WTC11 (cell line): Measurements from ENCODE around the gene SLC46A3. TPM values are rescaled to one million over a fixed set of nuclear protein-coding genes. Genes with fewer than 3 reads are reported as not detected.

Experiments used
- ATAC-seq: fragments of 200-7000 bp; cut with Tn5 transposase; 2 replicates; pipeline ENCODE4 v1.10.0; 2021; ENCODE audit warnings: mild to moderate bottlenecking, moderate library complexity
- CTCF ChIA-PET: fragments of 300-600 bp; sonication (Branson Sonifier 250); formaldehyde crosslinking; loops from one replicate; lab custom pipeline; 2021; ENCODE audit warnings: antibody characterized with exemption; lab: Charles Lee
- POLR2A ChIA-PET: fragments of 350-600 bp; sonication (Branson Sonifier 250); formaldehyde crosslinking; loops from one replicate; lab custom pipeline; 2021; ENCODE audit warnings: antibody characterized with exemption; lab: Charles Lee
- DNase-seq: peaks from one replicate; pipeline ENCODE4 v3.0.0; 2021; ENCODE audit warnings: low spot score
- H3K27ac Mint-ChIP-seq: 2 replicates; pipeline ENCODE4 v1.8.0; 2021; ENCODE audit warnings: mixed read lengths
- H3K27me3 Mint-ChIP-seq: 2 replicates; pipeline ENCODE4 v1.8.0; 2021; ENCODE audit warnings: low read depth, mild to moderate bottlenecking, moderate library complexity, mixed read lengths
- H3K36me3 Mint-ChIP-seq: 2 replicates; pipeline ENCODE4 v1.8.0; 2021; ENCODE audit warnings: mixed read lengths
- H3K4me1 Mint-ChIP-seq: 2 replicates; pipeline ENCODE4 v1.8.0; 2022; ENCODE audit warnings: mixed read lengths
- H3K4me3 Mint-ChIP-seq: 2 replicates; pipeline ENCODE4 v1.8.0; 2021; ENCODE audit warnings: mild to moderate bottlenecking, moderate library complexity, mixed read lengths
- H3K9me3 Mint-ChIP-seq: 2 replicates; pipeline ENCODE4 v1.8.0; 2021; ENCODE audit warnings: mixed read lengths
- CBFB ChIP-seq: sonication (generic); formaldehyde crosslinking; IDR thresholded peaks from 2 replicates; pipeline ENCODE4 v1.8.1; 2022; ENCODE audit warnings: mild to moderate bottlenecking, low read depth, missing genetic modification reagents
- CREM ChIP-seq: sonication (generic); formaldehyde crosslinking; IDR thresholded peaks from 2 replicates; pipeline ENCODE4 v1.8.1; 2022; ENCODE audit warnings: mild to moderate bottlenecking, missing genetic modification reagents, moderate library complexity
- E2F1 ChIP-seq: sonication (generic); formaldehyde crosslinking; IDR thresholded peaks from 2 replicates; pipeline ENCODE4 v1.8.0; 2022; ENCODE audit warnings: mild to moderate bottlenecking, missing genetic modification reagents
- FOXJ3 ChIP-seq: sonication (generic); formaldehyde crosslinking; IDR thresholded peaks from 2 replicates; pipeline ENCODE4 v1.9.0; 2021; ENCODE audit warnings: missing genetic modification reagents, mild to moderate bottlenecking, borderline replicate concordance
- IRF2 ChIP-seq: sonication (generic); formaldehyde crosslinking; IDR thresholded peaks from 2 replicates; pipeline ENCODE4 v1.8.0; 2022; ENCODE audit warnings: low read depth, missing genetic modification reagents, borderline replicate concordance
- MXD4 ChIP-seq: fragments of 250-450 bp; sonication (Bioruptor Pico); IDR thresholded peaks from 2 replicates; pipeline ENCODE4 v1.8.0; 2021; ENCODE audit warnings: mild to moderate bottlenecking, moderate library complexity, borderline replicate concordance
- NR1H2 ChIP-seq: sonication (generic); formaldehyde crosslinking; IDR thresholded peaks from 2 replicates; pipeline ENCODE4 v1.9.0; 2021; ENCODE audit warnings: mild to moderate bottlenecking, moderate library complexity, missing genetic modification reagents
- NR3C1 ChIP-seq: sonication (generic); formaldehyde crosslinking; conservative IDR thresholded peaks from 2 replicates; pipeline ENCODE4 v1.8.1; 2023; ENCODE audit warnings: low read depth, mild to moderate bottlenecking, missing genetic modification reagents
- RELA ChIP-seq: sonication (generic); formaldehyde crosslinking; IDR thresholded peaks from 2 replicates; pipeline ENCODE4 v1.8.1; 2022; ENCODE audit warnings: missing genetic modification reagents, mild to moderate bottlenecking, borderline replicate concordance
- SMAD3 ChIP-seq: sonication (generic); formaldehyde crosslinking; IDR thresholded peaks from 2 replicates; pipeline ENCODE4 v1.8.0; 2022; ENCODE audit warnings: missing genetic modification reagents, mild to moderate bottlenecking, borderline replicate concordance
- SMAD4 ChIP-seq: sonication (generic); formaldehyde crosslinking; IDR thresholded peaks from 2 replicates; pipeline ENCODE4 v1.8.0; 2022; ENCODE audit warnings: mild to moderate bottlenecking, missing genetic modification reagents
- ZNF281 ChIP-seq: sonication (generic); formaldehyde crosslinking; IDR thresholded peaks from 2 replicates; pipeline ENCODE4 v1.8.0; 2023; ENCODE audit warnings: mild to moderate bottlenecking, missing genetic modification reagents
- ZNF317 ChIP-seq: sonication (generic); formaldehyde crosslinking; IDR thresholded peaks from 2 replicates; pipeline ENCODE4 v1.8.1; 2023; ENCODE audit warnings: low read depth, mild to moderate bottlenecking, moderate library complexity, missing genetic modification reagents, borderline replicate concordance
- ZNF425 ChIP-seq: fragments of 250-450 bp; sonication (Bioruptor Pico); conservative IDR thresholded peaks from 2 replicates; pipeline ENCODE4 v1.9.0; 2021; ENCODE audit warnings: mild to moderate bottlenecking
- ZNF532 ChIP-seq: fragments of 250-450 bp; sonication (Bioruptor Pico); IDR thresholded peaks from 2 replicates; pipeline ENCODE4 v1.9.0; 2021; ENCODE audit warnings: mild to moderate bottlenecking, borderline replicate concordance
- ZSCAN18 ChIP-seq: fragments of 250-450 bp; sonication (Bioruptor Pico); IDR thresholded peaks from 2 replicates; pipeline ENCODE4 v2.1.2; 2022; ENCODE audit warnings: mild to moderate bottlenecking, moderate library complexity
- total RNA-seq: library from RNA; stranded (reverse); gene quantifications from 3 replicates; pipeline ENCODE4 v1.2.3, GENCODE V29; 2021

The SLC46A3 gene
- total RNA-seq, 1 experiment from 2014 or later = 0.79 TPM

- Mint-ChIP-seq H3K27me3 (peaks cover under 1% of the 10 kb centered on the region; the same call in 1 of the 2 replicates), H3K27ac (no peak overlapping the region), H3K4me3 (no peak overlapping the region), H3K4me1 (peaks cover 16% of the 10 kb centered on the region), H3K9me3 (peaks cover 22% of the 10 kb centered on the region), H3K36me3 (no peaks in the 10 kb centered on the region)
- ChIA-PET POLR2A (no interaction called here), CTCF (interaction anchor here (1.4 to 2.2 kb wide), 2 partner anchors 111 to 132 kb away, joined by 6 to 19 read pairs; no protein-coding TSS in a partner anchor)
- DNase-seq = no peak
- TF ChIP-seq ZNF281 = no peak
- no peak for TF ChIP-seq ZNF317 (CRISPR knock-in tag)
- no peak for TF ChIP-seq CBFB
- TF ChIP-seq MXD4 (CRISPR knock-in tag) = no peak
- TF ChIP-seq SMAD4 (CRISPR knock-in tag) = no peak
- TF ChIP-seq ZNF532 (CRISPR knock-in tag) = no peak
- no peak for TF ChIP-seq ZNF425
- TF ChIP-seq SMAD3 (CRISPR knock-in tag) = no peak
- TF ChIP-seq ZSCAN18 (CRISPR knock-in tag) = no peak
- no peak for TF ChIP-seq NR1H2 (CRISPR knock-in tag)
- no peak for TF ChIP-seq NR3C1 (CRISPR knock-in tag)
- TF ChIP-seq RELA (CRISPR knock-in tag) = no peak
- TF ChIP-seq CREM (CRISPR knock-in tag) = no peak
- TF ChIP-seq E2F1 (CRISPR knock-in tag) = no peak
- no peak for TF ChIP-seq FOXJ3 (CRISPR knock-in tag)
- TF ChIP-seq IRF2 (CRISPR knock-in tag) = no peak
- no peak for ATAC-seq
Measured at GRCh38 chr13:28685114-28685513, 33.7 kb downstream of the SLC46A3 start.
